Stimulated activated CD8-positive, alpha-beta memory T cell treated with anti-CD3 and anti-CD28 coated beads, Interleukin-2, amount 100 ng/mL, for 48 hours (primary cell): ENCODE measurements around the gene IGSF9B.

Experiments
- DNase-seq, 2 donors: peaks; one replicate each; pipeline ENCODE4 v3.0.0-alpha.2; 2020; ENCODE audit warnings: low read depth in 2 of 2

IGSF9B gene

GRCh38 chr11:133938166-133938565, 18.6 kb downstream of the IGSF9B start:
- DNase-seq = no peak

DNA sequence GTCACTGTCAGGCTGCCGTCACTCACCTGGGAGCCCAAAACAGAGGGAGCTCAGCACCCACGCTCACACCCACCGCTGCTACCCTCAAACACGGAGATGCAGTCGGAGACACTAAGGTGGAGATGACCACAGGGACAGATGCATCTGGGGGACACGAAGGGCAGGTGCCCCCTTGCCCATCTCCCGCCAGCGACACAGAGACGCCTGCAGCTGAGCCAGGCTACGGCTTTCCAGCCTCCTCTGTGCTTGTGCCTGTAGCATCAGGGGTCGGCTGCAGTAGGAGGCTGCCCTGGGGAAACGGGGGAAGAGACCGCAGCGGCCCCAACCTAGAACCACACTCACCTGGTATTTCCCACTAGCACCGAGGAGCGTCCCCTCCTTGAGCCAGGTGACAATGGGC, 19.3 kb downstream of the IGSF9B start:
- DNase-seq = no peak

DNA sequence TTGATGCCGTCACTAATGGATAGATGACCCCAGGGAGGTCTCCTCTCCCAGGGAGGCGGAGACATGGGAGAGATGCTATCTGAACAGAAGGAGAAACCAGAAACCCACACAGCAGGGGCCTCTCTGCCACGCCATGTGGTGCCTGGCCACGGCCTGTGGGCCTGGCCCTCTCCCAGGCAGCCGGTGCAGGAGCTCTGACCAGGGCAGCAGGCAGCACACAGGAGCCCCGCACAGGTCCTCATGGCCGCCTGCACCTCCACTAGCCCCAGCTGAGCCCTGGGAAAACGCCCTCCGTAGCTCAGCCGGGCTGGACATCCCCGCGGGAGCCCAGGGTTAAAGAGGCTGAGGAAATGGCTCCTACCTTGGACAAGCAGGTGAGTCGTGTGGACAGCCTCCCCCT, 19.8 kb downstream of the IGSF9B start:
- DNase-seq = no peak

DNA sequence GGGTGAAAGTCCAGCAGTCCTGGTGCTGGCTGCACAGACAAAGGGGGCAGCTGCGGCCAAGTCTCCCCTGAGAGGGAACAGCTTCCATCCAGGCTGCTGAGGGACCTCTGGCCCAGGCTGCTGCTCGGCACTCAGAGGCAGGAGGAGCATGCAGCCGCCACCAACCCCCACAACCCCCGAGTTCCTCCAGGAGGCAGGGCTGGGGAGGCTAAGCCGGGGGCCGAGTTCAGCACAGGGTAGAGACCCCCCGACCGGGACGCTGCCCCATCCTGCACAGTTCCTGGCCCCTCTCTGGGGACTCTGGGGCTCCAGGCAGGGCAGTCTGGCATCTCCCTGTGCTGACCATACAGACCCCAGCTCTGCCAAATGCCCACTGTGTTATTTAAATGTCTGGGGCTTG, 20.2 kb downstream of the IGSF9B start:
- DNase-seq = no peak

DNA sequence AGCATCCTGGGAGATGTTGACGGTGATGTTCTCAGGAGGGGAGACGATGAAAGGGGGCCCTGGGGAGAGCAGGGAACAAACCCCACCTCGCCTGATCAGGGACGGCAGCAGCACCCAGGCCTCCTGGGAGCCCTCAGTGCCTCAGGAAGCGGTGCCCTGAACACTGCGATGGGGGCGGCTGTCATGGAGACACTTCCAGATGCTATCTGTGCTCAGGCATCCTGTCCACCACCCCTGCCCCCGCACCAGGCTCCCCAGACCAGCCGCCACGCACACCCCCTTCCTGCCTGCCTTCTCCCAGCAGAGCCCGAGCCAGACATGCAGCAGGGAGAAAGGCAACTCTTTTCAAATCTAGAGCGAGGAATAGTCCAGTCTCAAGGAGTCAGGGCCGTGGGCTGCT, 20.6 kb downstream of the IGSF9B start:
- DNase-seq = no peak

- no peak for DNase-seq
These were observed 21.2 kb downstream of the IGSF9B start for GRCh38 chr11:133935551-133935910.

- DNase-seq = no peak
These were observed 21.9 kb downstream of the IGSF9B start for GRCh38 chr11:133934599-133935550.

DNA sequence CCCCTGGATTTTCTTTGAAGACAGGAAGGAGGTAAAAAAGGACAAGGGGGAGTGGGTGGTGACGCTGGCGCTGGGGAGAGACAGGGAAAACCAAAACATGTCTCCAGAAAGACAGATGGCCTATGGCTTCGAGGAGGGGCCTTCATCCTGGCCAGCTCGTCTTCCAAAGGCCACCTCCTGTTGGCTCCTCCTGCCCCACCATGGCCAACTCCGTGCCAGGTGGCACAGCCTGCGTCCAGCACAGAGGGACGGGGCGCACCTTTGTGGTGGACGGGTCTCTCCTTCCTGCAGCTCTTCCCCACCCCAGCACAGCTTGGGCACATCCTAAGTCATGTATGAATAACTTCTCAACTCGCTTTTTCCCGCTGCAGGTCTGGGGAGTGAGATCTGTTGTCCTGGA, 22.7 kb downstream of the IGSF9B start:
- DNase-seq = no peak

- DNase-seq = no peak
These were observed 25.2 kb downstream of the IGSF9B start for GRCh38 chr11:133931449-133932060.

- no peak for DNase-seq
These were observed 25.9 kb downstream of the IGSF9B start for GRCh38 chr11:133930767-133931448.

DNA sequence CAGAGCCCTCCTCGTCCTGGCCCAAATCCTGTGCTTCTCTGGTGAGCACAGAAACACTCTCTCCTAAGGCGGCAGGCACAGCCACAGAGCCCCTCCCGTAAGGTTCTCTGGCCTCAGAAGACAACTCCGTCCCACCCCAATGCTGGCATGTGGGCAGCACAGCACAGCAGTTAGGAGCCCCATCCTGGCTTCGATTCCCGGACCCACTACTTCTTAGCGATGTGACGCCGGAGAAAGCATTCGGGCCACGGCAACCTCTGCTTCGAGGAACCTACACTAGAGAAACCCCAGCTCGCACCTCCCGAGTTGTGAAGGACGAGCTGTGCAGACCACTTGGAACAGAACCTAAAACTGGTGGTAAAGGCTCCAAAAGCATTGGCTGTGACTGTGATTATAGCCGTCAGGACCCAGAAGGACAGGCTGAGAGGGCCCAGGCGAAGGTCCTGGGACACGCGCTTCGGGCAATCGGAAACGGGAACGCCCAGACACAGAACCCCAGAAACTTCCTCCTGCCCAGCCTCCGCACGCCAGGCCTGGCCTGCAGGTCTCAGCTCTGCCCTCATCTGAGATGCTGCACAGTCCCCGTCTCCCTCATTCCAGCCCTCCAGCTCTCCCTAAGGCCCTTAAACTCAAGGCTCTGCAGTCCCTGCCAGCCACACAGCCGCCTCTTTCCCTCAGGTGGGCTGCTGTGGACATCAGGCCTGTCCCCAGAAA, 26.6 kb downstream of the IGSF9B start:
- no peak for DNase-seq

DNA sequence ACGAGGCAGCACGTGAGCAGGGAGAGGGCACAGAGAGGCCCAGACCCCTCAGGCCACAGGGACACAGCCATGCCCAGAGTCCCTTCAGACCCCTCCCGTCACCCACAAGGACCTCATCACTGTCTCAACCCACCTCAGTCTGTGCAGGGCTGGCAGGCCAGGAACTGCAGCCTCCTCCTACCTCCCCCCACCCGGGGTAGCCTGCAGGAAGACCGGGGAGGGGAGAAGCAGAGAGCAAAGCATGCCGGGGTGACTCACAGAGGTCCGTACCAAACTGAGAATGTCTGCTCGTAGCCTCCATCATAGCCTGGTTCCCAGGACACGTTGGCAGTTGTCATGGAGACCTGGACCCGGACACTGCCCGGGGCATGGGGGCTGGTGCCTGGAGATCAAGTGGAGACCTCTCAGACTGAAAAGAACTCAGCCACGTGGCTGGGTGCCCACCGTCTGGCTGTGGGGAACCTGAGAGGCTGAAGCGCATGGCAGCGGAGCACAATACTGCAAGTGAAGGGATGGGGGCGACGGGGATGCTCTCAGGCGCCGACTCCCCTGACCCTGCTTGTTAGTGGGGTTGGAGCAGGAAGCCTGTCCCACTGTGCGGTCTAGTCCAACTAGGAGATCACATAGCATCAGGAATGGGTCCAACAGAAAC, 27.2 kb downstream of the IGSF9B start:
- DNase-seq = no peak

DNA sequence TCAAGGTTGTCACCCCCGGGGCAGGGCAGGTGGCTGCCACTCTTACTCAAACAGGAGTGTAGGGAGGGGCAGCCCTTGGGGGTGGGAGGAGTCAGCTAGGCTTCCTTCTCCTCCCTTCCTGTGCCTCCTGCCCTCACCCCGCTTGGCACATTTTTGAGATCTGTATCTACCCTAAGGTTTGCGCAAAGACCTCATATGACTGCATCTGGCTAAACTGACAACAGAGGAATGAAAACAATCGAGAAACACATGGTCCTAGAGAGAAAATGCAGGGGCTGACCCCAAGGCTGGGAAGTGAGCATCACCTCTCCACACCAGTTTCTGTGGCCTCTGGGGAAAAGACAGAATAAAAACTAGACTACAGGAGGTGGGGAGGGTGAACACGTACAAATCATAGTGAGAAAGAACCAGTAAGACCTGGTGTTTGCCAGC, 28.1 kb downstream of the IGSF9B start:
- DNase-seq = peak; percentile 48 to 75

DNA sequence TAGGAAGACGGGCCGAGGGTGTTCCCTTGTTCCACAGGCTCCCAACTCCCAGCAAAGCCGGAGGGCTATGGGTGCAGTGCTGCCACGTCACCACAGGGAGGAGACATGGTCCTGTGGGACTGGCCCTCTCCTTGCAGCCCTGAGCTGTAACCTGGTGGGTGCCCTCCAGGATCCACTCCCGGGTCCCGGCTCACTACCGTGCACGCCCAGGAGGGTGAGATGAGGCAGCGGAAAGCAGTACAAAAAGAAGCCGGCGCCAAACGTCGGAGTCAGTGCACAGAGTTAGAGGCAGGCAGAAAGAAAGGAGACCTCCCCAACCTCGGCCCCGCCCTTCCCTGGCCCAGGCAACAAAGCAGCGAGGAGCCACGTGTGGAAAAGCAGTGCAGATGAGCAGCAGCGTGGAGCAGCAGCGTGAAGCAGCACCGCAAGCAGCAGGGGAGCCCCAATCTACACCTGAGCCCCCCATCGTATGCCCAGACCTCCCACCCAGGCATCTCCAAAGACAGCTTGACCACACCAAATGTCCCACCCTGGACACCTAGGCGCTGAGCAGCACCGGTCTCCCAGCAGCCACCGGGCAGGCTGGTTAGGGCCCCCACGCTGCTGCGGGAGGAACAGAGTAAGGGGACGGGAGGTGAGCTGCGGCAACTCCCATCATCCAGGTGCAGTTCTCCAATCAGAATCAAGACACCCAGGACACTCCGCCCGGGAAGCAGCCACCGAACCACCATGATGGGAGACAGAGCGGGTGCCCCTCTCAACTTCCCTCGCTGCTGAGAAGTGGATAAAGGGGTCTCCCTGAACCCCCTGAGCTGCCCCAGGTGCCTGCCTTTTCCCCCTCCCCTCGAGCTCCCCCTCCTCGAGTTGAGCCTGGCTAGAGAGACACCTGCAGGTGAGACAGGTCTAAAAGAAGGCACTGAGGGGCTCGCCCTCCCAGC, 28.8 kb downstream of the IGSF9B start:
- peak; percentile 36 to 59 for DNase-seq

- DNase-seq = no peak
These were observed 30.1 kb downstream of the IGSF9B start for GRCh38 chr11:133926466-133927246.

DNA sequence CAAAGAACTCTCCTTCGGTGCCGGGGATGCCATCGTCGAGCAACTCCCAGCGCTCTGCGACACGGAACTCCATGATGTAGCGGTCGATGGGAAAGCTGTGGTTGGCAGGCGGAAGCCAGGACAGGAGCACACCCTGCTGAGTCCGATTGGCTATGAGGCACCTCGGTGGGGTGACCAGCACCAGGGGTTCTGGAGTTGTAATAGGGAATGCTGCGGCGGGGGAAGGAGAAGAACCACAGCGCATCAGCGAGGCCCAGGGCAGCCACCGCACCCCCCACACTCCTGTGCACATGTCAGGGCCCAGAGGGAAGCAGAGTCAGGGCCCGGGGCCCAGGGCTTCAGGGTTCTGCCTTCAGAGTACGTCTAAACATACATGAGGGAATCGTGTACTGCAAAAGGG, 31.0 kb downstream of the IGSF9B start:
- DNase-seq = no peak

GRCh38 chr11:133924661-133925060, 32.1 kb downstream of the IGSF9B start:
- no peak for DNase-seq

GRCh38 chr11:133922078-133922870, 34.5 kb downstream of the IGSF9B start:
- DNase-seq = no peak

DNA sequence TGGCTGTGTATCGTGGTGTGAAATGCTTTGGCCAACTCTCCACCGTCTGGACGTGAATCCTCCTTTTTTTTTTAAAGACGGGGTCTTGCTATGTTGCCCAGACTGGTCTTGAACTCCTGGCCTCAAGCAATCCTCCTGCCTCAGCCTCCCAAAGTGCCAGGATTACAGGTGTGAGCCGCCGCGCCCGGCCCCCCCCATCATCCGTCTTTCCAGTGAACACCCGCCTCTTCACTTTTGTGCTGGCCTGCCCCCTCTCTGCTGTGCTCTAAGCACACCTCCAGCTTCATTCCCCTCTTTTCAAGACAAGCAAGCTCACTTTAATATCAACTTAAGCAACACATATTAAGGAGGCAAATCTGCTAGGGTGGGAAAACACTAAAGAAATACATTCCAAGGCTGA, 35.3 kb downstream of the IGSF9B start:
- no peak for DNase-seq
